CD4-positive, alpha-beta T cell treated with Interleukin-4 for 1 hour (primary cell): Measurements from ENCODE around the gene PROB1.
"Not testable (repeated sequence)": the region's sequence is repeated elsewhere in the genome, so short reads cannot be mapped to it uniquely, and the experiment has no call there.

Source experiments
- DNase-seq, 2 donors: peaks; one replicate each; pipeline ENCODE4 v3.0.0-alpha.2; 2020 to 2022

Gene PROB1, protein sequence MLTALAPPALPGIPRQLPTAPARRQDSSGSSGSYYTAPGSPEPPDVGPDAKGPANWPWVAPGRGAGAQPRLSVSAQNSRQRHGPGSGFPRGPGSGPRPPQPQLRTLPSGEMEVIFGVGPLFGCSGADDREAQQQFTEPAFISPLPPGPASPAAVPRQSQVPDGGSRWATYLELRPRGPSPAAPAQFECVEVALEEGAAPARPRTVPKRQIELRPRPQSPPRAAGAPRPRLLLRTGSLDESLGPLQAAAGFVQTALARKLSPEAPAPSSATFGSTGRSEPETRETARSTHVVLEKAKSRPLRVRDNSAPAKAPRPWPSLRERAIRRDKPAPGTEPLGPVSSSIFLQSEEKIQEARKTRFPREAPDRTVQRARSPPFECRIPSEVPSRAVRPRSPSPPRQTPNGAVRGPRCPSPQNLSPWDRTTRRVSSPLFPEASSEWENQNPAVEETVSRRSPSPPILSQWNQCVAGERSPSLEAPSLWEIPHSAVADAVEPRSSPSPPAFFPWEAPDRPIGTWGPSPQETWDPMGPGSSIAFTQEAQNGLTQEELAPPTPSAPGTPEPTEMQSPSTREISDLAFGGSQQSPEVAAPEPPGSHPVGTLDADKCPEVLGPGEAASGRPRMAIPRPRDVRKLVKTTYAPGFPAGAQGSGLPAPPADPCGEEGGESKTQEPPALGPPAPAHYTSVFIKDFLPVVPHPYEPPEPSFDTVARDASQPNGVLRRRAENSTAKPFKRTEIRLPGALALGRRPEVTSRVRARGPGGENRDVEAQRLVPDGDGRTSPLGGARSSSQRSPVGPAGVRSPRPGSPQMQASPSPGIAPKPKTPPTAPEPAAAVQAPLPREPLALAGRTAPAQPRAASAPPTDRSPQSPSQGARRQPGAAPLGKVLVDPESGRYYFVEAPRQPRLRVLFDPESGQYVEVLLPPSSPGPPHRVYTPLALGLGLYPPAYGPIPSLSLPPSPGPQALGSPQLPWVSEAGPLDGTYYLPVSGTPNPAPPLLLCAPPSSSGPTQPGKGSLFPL

GRCh38 chr5:139394654-139395566 is at the start of gene PROB1:
TSS of gene PROB1 (minus strand) at chr5:139395104. CDS start at chr5:139395081, 23 bp downstream.
- no peak for DNase-seq

DNA sequence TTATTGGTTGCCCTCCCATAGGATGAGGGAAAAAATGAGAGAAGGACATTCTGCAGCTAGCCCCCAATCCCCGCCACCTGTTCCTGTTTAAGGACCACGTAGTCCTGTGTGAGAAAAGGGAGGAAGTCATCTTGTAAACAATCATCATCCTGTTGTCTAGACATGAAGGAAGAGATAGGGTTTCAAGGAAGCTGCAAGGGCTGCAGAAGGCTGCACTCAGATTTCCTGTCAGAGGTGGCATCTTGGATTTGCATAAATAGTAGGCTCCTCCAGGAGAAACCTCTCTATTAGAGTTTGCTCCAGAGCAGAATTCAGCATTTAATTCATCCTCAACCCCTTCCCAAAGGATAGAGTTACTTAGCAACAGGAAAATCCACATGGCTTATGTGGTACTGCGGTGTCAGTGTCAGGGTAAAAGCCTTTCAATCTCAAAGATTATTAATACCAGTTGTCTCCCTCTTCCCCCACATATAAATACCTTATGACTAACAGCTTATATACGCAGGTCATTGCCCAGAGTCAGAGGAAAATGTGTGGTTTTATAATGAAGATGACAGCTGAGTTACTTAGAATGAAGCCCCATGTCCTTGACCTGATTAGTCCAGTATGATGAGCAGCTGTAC is 49.0 kb upstream of the PROB1 start:
- DNase-seq, result peak in 1 of 2 donors; percentile 48

DNA sequence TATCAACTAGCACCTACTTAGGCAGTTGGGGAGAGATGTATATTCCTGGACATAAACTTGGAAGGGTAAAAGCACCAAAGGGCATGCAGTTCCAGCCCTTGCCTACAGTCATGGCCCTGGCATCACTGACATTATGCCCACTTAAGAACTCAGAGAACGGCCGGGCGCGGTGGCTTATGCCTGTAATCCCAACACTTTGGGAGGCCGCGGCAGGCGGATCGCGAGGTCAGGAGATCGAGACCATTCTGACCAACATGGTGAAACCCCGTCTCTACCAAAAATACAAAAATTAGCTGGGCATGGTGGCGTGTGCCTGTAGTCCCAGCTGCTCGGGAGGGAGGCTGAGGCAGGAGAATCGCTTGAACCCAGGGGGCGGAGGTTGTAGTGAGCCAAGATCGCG is 45.5 kb upstream of the PROB1 start:
- not testable (repeated sequence) for DNase-seq

DNA sequence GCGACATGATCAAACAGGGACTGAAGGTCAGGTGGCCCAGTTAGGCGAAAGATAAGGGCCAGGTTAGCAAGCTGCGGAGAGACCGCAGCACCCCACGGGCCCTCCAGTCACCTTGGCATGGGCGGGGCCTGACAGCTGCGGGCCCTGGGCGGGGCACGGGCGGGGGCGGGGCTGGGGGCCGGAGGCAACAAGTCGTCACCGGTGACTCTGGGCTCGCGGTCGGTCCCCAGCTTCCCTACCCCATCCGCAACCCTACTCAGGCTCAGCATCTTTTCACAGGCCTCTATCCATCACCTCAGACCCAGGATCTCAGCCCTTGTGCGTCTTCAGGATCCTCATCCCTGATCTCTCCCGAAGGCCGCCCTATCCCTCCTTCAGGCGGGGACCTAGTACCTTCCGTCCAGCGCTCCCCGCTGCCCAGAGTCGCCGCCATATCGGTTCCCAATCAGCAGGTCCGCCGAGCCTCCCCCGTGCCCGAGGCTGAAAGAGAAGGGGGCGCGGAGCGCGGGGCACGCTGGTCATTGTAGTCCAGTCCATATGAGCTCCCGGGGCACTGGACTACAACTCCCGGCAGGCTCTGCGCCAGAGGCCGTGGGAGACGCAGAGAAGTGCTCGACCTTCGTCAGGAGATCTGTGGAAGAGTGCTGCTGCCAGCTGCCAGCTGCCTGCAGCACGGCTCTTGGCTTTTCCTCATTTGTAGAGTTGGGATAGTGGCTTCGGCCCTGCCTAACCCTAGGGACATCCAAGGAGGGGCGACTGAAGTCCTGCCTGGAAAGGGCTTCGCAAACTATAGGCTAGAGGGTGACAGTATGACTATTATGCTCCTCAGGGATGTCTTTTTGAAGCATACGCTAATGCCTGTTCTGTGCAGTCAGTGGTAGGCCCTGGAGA is 44.4 kb upstream of the PROB1 start, which contains the start of gene DNAJC18:
Gene DNAJC18, minus strand, starts transcription at position 513 of the 891 bp plus-strand sequence. Its CDS starts 80 bp downstream, at position 433.
- peak; percentile 90 to 92 for DNase-seq

DNA sequence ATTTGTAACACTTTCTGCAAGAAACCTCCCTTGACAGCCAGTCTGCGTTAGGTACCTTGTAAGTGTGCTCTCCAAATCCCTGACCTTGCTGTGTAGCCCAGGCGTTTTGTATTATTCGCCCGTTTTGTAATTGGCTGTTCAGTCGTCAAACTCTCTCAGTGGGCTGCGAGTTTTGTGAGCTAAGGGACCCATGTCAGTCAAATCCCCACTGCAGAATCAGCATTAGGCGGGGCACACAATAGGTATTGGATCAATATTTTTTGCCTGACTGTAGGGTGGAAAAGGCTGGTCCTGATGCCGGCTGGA is 43.8 kb upstream of the PROB1 start:
- DNase-seq, result no peak

DNA sequence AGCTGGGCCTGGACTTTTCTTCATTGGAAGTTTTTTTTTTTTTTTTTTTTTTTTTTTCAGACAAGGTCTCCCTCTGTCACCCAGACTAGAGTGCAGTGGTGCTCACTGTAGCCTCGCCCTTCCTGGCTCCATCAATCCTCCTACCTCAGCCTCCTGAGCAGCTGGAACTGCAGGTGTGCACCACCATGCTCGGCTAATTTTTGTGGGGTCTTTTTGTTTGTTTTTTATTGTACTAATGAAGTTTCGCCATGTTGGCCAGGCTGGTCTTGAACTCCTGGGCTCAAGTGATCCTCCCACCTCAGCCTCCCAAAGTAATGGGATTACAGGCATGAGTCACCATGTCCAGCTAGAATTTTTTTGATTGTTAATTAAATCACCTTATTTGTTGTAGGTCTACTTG is 40.8 kb upstream of the PROB1 start:
- DNase-seq, result no peak

- DNase-seq, result no peak
Measured at GRCh38 chr5:139431706-139432105, 36.8 kb upstream of the PROB1 start.

DNA sequence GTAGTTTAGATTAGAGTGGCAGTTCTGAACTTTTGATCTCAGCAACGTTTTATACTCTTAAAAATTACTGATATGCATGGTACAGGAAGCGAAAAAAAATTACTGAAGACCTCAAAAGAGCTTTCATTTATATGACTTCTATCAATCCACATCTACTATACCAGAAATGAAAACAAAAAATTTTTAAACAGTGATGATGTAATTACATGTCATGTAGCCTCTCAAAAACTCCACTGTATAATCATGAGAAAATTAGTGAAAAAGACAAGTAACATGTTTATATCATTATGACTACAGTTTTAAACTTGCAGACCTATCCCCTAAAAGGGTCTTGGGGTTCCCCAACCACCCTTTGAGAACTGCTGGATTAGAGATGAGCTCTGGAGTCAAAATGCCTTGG is 35.1 kb upstream of the PROB1 start:
- DNase-seq, result no peak

- DNase-seq, result no peak
Measured at GRCh38 chr5:139426203-139426885, 31.4 kb upstream of the PROB1 start.

GRCh38 chr5:139425497-139425896 is 30.6 kb upstream of the PROB1 start:
- no peak for DNase-seq

DNA sequence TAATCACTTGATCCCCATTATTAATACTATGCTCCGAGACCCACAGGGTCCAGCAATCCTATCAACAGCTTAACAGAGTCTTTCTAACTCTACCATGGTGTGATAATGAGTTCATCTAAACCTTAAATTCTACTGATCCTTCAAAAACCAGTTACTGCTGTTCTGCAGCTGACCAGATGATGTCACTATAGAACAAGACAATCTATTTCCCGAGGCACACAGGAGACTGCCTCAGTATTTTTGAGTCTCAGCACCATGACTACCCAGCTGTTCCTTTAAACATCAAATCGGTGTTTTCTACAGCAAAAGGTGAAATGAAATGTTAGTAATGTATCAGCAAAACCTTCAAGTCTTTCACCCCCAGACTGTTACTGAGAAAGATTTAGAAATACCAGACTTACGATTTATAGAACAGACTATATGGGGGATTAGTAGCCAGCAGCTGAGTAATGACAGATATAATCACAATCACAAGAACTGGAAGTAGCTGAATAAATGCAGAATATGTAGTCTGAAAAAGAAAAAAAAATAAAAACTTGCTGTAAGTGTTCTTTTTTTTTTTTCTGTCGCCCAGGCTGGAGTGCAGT is 27.5 kb upstream of the PROB1 start:
- peak; percentile 74 to 88 for DNase-seq

GRCh38 chr5:139419226-139420192 is 24.6 kb upstream of the PROB1 start:
- no peak for DNase-seq

DNA sequence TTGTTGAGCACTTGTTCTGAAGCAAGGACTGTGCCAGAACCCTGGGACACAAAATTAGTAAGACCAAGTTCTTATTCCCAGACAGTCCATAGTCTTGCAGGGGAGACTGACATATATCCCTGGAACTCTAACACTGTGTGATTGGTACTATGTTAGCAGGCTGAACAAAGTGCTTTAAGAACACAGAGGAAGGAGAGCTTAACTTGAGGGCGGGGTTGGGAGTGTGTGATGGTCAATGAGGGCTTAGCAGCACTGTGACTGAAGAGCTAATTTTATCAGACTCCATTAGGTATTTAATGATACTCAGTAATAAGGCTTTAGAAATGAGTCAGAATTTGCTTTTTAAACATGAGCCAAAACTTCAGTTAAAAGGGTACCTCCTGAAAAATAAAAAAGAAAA is 23.9 kb upstream of the PROB1 start:
- DNase-seq, result no peak

DNA sequence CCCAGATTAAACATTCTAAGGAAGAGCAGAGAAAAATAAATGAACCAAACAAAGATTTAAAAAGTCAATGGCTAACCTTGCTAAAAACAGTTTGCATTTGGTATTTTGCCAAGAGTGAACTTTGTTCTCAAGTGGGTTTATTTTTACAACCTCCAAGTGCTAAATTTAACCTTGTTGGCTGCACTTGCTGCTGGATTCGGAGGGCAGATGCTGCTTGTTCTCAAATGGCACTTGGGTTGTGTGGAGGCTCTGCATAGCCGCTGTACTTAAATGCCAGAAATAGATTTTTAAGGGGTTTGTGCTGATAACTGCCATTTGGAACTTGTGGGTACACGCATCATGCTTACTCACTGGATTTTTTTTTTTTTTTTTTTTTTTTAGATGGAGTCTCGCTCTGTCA is 22.3 kb upstream of the PROB1 start:
- no peak for DNase-seq

- DNase-seq, result no peak
Measured at GRCh38 chr5:139416651-139417050, 21.7 kb upstream of the PROB1 start.

GRCh38 chr5:139415869-139416268 is 21.0 kb upstream of the PROB1 start:
- no peak for DNase-seq

GRCh38 chr5:139415221-139415861 is 20.4 kb upstream of the PROB1 start:
- no peak for DNase-seq

- peak in 1 of 2 donors; percentile 17 for DNase-seq
Measured at GRCh38 chr5:139414581-139415130, 19.8 kb upstream of the PROB1 start.
